ENCODE results near the gene DCP2.

DCP2 gene

DNA sequence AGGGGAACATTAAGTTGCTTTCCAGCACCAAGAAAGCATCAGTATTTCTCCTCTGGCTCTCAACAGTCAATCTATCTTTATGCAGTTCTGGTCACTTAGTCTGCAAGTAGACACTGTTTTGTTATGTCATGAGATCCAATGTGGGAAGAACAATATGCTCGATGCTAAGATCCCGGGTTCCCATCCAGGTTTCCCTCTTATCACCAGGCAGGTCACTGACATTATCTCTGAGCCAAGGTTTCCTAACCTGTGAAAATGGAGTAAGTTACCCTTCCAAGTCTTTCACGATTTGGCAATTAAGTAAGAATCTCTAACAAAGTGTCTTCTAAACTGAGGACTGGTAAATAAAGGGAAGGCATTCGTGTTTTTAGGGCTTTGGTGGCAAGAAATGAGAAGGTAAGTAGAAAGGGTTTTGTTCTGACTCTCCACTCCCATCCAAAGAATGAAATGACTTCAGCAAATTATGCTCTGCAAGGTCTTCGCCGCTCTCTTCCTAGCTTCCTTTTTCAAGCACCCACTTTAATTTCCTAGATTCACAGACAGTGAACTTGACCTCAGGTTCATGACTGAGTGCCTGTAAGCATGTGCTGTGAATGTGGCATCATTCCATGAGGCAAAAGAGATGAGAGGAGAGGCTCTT is 86.4 kb downstream of the DCP2 start:
- no peak for DNase-seq (ENCODE audit: low read depth in 1 of 2, low spot score in 1 of 2)

DNA sequence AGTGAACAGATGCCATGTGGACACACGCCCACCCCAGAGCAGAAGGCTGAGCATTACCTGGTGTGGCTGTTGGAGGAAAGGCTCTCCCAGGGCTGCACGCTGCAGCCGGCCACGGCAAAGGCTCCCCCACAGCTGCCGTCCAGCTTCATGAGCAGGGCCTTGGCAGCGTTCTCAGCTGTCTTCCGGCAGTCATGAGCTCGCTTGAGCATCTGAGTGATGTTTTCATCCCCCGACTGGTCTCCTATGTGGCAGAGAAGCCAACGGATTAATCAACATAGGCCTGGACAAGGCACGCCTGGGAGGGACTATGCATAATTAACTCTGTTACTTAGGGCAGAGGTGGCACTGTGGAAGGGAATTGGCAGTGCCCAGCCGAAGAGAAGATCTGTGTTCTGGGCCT is 87.3 kb downstream of the DCP2 start:
- DNase-seq (ENCODE audit: low read depth in 1 of 2, low spot score in 1 of 2), result no peak

DNA sequence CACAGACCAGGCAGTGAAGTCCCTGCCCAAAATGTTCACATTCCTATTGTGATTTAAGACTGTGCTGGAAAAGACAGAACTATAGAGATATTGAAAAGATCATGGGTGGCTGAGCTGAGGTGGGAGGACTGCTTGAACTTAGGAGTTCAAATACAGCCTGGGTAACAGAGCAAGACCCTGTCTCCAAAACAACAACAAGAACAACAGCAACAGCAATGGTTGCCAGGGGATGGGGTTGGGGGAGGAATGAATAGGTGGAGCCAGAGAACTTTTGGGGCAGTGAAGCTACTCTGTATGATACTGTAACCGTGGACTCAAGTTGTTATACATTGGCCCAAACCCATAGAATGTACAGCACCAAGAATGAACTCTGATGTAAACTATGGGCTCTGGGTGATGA is 88.2 kb downstream of the DCP2 start:
- DNase-seq (ENCODE audit: low read depth in 1 of 2, low spot score in 1 of 2), result no peak

DNA sequence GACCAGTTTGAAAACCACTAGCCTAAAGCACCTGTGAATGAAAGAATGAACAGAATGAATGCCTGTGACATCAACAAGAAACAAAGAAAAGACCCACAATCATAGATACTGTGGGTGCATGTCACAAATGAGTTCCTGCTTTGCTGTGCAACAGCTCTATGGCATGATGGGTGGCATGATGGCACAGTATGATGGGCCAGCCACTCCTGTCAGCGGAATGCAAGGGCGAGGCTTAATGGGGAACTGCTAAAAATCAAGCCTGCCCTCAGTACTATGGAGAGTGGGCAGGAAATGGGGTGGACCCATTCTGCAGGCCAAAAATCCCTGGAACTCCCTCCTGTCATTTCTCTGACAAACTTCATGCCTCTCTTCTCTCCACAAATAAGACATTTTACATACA is 89.0 kb downstream of the DCP2 start:
- DNase-seq (ENCODE audit: low read depth in 1 of 2, low spot score in 1 of 2), result no peak

DNA sequence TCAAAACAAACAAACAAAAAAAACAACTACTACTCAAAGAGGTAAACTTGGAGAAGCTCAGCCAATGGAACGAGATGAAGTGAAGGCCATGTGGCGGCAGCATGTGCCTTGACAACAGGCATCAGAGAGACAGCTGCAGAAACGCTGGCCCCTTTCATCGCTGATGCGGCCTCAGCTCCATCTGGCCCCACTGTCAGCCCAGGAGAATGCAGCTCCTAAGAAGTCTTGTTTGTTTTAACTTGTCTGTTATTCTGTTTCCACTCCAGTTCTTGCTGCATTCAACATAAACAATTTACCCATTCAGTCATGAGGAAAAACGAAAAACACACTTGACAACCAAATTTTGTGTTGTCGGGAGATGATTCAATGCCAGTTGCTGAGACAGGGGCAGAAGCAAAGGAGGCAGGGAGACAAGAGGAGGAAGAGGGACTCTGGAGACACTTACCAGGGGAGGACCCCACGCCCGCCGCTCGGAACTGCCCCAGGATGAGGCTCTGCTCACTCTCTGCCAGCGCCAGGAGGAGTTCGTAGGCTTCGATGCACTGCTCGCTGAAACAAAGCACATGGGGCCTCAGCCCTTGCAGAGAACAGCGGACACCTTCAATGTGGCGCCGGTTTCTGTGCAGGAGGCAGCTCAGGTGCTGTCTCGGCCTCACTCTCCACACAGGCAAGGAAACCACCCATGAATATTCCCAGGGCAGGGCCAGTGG is 91.2 kb downstream of the DCP2 start:
- DNase-seq (ENCODE audit: low read depth in 1 of 2, low spot score in 1 of 2), result no peak

DNA sequence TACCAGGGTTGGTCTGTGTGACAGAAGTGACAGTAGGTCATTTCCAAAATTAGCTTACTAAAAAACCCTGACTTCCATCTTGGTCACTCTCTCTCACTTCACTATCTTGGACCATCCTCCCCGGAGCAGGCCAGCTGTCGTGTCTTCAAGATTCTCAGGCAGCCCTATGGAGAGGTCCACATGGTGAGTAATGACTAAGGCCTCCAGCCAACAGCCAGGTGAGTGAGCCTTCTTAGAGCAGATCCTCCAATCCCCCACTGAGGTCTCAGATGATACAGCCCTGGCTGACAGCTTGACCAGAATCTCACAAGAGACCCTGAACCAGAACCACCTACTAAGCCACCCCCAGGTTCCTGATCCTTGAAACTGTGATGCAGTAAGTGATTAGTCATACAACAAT is 92.0 kb downstream of the DCP2 start:
- DNase-seq (ENCODE audit: low read depth in 1 of 2, low spot score in 1 of 2), result no peak
